Renal cortex interstitium (tissue), 11 donors: Measurements from ENCODE around the gene GGA3. TPM values are rescaled to one million over a fixed set of nuclear protein-coding genes. Genes with fewer than 3 reads are reported as not detected.
"Not testable (repeated sequence)": the region's sequence is repeated elsewhere in the genome, so short reads cannot be mapped to it uniquely, and the experiment has no call there.

Experiments
- DNase-seq, 11 donors: peaks; one replicate each; pipeline ENCODE4 v3.0.0-alpha.2; 2013; ENCODE audit warnings: low read depth in 9 of 11, low spot score in 4 of 11; ENCODE audit errors: extremely low read depth in 1 of 11
- polyA plus RNA-seq, 3 donors: library from polyadenylated mRNA; unstranded; fragments of 120-200 nt; gene quantifications; one replicate each; pipeline ENCODE4 v1.2.1, GENCODE V29; 2013; ENCODE audit not compliant: insufficient read length in 3 of 3

Gene GGA3
- polyA plus RNA-seq, 3 donors, result 44.3 to 46.9 (median 44.3) TPM

DNA sequence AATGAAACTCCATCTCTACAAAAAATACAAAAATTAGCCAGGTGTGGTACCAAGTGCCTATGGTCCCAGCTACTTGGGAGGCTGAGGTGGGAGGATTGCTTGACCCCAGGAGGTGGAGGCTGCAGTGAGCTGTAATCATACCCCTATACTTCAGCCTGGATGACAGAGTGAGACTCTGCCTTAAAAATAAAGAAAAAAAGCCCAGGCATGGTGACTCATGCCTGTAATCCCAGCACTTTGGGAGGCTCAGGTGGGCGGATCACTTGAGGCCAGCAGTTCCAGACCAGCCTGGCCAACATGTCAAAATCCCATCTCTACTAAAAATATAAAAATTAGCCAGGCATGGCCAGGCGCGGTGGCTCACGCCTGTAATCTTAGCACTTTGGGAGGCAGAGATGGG lies 18.8 kb upstream of the GGA3 start:
- not testable (repeated sequence) for DNase-seq

DNA sequence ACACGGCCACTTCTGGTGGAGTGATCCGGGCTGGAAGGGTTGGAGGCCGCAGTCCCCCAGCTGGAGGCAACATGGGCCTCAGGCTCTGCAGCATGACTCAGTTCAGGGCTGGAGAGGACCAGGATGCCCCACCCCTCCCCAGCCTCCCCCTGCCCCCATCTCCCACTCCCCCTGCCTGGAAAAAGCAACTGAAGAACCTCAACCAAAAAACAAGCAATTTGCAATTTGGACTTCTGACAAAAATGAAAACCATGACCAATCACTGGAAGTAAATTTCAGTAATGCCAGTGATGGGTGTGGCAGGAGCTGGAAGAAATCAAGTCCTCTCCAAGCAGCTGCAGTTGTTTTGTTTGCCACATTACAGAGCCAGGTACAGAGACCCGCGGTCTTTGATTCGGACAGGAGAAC lies 16.3 kb upstream of the GGA3 start:
- no peak for DNase-seq

DNA sequence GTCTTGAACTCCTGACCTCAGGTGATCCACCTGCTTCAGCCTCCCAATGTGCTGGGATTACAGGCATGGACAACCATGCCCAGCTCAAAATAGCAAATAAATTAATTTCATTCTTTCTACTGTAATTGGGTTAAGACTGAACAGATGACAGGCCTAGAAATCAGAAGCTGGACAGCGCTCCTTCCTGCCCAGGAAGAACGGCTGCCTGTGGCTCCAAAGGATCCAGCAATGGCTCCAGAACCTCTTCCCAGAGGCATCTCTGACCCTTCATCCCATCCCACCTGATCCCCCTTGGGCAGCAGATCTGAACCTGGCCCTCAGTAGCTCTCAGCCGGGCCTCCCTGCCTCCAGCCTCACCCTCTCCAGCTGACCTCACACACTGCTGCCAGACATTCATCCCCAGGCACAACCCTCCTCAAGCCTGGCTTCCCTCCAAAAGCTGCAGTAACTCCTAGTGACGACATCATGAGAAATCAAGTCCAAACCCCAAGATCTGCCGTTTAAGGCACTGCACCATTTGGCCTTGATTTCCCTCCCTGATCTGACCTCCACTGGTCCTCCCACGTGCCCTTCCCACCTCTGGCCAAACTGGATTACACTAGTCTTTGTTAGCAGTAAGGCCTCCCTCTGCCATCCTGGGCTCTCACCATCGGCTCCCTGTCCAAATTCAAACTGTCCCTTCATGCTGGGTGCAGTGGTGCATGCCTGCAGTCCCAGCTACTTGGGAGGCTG lies 12.7 kb upstream of the GGA3 start:
- DNase-seq, result no peak

DNA sequence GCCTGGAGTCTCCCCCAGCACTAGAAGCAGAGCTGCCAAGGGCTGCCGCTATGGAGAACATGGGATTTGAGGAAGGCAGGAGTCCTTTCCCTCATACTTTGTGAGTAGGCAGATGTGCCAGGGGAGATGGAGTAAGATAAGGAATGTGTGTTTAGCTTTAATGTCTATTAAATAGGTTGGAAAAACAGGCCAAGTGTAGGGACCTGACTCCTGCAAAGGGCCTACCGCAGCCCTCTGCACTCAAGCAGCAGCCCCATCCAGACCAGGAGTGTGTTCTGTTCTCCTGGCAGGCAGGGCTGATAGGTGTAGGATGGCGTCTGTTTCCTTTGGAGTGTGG lies 11.4 kb upstream of the GGA3 start:
- no peak for DNase-seq

DNA sequence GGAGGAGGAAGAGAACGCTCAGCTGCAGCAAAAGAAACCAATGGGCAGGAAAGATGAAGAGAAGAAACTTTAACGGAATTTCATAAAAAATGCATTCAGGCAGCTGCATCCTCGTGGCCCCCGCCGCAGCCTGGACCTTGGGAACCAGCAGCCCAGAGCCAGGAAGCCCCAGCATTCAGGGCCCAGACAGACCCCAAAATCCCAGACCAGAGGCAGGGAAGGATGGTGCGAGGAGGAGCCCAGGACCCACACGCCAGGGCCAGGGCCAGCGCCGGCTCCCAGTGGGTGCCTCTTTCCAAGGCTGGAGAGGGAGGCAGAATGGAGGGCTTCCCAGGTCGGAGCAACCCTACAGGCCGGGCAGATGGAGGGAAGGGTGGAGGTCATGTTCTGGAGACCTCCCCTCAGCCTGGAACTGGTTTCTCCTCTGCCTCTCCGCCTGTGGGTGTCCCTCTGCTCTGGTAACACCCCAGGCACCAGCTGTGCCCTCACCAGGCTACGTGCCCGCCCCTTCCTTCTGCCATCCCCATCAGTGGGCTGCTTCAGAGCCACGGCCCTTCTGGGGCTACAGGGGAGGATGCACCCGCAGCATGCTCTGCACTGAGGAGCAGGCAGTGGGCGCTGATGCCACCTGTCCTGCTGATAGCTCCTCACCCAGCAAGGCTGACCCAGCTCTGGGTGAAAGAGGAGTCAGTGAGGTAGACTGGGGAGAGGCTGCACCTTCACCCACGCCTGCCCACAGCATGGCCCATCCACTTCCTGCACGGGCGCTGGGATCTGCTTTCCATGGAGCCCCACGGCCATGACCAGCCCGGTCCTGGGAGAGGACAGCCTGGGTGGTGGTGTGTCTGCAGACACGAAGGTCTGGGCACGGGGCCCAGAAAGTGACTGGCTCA lies 10.8 kb upstream of the GGA3 start:
- DNase-seq, result no peak

DNA sequence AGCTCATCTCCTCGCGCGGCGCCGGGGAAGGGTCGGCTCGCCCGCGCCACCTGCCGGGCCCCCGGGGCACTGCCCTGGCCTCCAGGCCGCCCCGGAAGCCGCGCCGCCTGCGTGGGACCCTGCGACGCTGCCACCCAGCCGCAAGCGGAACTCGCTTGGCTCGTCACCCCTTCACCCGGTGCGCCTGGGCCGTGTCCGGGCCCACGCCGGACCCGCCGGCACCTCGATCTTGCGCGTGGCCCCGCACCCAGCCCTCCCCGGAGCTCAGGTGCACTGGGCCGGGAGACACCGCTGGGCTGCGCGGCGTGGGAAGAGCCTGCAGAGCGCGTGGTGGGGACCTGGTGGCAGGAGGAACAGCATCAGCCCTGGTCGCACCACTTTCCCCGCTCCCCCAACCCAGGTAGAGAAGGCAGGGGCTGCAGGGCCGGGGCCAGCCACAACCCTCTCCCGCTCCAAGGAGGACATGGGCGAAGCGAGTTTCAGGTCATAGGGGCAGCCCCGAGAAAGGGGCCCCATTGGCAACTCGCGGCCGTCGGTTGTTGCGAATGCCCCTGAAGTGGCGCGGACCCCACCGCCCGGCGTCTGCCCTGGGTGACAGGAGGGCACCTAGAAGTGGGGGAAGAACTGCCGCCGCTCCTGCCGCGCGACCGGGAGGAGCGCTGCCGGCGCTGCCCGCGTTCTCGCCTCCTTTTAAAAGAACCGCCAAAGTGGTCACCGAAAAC lies 10.0 kb upstream of the GGA3 start:
- peak in 5 of 11 donors; percentile 44 to 79 (median 67) for DNase-seq

DNA sequence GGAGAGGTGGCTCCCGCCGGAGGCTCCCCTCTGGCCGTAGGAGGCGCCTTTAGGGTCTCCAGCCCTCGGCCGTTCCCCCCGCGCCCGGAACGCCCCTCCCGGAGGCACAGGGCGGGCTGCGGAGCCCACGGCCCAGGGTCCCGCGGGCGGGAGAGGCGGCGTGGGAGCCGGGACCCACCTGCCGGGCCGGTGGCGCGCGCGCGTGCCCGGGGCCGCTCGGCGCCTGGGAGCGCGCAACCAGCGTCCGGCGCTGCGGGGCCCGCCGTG lies 9.5 kb upstream of the GGA3 start, which contains the start of gene MIF4GD:
MIF4GD (minus strand) TSS at position 266 of the 267 bp plus-strand sequence. CDS start 1,036 bp downstream, outside the sequence.
- DNase-seq, result peak in 3 of 11 donors; percentile 71 to 76 (median 72)

DNA sequence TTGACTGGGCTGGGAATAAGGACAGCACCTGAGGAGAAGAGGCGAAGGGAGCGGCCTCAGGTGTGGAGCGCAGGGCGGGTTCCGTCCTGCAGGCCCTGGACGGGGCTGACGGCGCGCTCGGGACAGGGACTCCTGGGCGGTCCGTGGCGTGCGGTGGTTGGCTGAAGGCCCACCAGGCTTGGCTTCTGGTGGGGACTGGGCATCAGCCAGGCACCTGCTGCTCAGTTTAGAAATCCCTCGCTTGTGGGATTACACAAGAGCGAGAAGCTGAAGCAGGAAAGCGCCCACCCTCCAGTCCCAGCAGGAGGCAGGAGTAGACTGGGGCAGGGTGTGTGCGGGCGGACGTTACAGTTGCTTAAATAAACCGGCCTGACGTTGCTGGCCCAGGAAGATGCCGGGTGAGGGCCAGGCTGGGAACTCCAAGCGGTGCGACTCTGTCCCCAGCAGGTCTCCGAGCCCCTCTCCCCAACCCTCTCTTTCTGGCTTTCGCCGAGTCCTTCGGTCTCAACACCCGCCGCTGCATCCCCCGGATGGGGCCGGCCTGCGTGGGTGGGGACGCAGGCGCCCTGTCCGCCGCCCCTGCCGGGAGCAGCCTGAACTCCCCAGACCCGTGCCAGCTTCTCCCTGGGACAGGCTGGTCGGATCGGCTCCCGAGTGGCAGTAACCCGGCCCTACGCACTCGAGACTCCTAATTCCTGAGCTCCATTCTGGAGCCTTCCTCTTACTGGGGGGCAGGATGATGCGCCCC lies 9.0 kb upstream of the GGA3 start:
- peak in 6 of 11 donors; percentile 42 to 66 (median 58) for DNase-seq

DNA sequence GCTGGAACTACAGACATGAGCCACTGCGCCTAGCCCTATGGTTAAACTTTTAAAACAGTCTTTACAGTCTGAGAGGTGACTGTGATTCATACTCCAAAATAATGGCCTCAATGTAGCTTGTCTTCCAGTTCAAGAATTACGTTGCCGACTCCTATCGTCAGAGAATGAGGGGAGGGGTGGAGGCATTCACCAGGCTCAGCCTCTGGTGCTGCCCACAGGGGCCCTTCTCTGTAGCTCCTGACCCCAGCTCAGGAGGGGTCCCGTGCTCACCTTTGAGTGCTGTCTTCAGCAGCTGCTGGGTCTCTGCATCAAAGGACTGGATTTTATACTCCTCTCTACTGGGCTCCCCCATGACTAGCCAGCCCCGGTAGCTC lies 8.4 kb upstream of the GGA3 start:
- no peak for DNase-seq

DNA sequence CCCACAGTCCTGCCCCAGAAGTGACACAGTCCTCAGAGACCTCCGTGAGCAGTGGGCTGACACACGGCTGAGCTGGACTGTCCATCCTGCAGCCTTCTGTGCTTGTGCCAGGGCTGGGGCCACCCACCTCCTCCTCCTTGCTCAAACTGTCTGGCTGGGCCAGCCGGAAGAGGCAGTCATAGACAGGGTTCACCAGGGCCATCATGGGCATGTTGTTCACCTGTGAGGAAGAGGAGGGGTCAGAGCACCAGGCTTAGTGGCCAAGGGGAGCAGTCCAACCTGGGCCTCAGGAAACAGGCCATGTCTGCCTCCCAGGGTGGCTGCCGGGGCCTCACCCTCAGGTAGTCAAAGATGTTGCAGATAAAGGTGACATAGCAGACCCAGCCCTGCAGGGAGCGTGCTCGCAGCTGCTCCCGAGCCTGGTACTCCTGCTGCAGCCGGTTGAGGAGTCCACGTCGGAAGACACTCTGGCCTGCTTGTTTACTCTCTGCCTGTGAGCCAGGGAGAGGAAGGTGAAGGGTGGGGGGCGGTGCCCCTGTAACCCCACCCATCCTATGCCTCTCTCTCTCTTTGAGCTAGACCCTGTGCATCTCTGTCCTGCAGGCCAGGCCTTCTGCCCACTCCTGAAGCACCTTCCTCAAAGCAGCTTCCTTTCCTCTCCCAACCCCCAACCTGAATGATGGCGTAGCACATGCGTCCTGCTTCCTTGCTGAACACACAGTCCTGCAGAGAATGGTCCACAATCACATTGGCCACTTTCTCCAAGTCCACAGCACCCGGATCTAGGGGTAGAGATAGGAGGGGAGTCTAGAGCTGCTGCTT lies 6.2 kb upstream of the GGA3 start:
- DNase-seq, result no peak

DNA sequence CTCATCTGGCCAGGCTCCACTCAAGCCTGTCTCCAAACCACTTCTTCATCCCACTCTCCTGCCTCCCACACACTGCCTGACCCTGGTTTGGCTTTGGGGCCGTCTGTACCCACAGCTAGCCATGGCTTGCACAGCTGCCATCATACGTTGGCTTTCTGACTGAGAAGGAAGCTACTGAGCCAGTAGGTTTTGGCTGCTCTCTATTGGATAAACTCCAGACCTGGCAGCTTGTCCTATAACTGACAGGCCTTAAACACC lies 5.7 kb upstream of the GGA3 start:
- no peak for DNase-seq

DNA sequence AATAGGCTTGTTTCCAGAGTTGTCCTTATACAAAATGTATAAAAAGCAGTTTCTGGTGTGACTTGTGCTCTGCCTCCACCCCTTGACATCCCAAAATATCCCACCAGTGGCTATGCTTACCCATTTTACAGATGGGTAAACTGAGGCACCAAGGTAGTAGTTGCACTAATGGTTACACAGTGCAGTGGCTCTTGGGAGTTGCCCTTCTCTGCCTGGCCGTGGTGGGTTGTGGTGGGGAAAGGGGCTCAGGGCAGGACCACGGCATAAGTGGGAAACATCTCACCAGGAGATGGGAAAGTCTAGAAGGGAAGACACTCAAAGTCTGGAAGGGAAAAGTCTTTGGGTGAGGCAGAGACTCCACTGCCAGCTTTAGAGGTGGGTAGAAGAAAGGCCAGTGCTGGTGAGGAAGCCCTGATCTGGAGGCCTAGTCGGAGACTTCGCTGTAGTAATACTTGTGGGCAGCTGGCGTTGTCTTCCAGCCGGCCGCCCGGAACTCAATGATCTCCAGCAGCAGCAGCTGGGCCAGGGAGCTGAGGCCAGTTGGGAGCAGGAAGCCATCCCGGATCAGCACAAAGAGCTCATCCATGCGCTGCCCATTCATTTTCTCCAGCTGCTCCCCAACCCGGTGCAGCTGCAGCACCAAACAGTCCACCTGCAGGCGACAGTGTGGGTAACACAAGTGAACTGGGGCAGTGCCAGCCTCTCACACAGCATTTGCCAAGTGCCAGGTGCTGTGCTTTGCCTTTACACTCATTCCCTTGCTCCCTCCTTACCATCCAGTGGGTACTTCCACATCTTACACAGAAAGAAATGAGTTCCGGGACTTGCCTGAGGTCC lies 5.1 kb upstream of the GGA3 start:
- no peak for DNase-seq

DNA sequence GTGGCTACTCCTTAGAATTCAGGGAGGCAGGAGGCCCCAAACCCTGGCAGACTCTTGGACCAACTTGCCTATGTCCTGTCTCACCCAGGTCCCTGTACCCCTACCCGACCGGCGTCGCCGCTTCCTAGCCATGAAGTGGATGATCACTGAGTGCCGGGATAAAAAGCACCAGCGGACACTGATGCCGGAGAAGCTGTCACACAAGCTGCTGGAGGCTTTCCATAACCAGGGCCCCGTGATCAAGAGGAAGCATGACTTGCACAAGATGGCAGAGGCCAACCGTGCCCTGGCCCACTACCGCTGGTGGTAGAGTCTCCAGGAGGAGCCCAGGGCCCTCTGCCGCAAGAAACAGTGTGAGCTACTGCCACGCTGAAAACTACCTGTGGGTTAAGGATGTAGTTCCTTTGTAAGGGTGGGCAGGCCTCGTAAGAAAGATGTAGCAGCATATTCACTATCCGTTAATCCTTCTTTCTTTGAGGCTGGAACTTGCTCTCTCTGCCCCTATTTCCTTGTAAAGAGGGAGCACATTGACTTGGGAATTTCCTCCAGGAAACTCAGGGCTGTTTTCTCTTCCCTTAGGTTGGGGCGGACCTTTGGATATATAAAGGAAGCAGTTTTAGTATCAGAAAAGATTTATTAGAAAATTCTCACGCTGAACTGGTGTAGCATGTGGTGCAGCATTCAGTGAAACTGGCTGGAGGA lies 4.4 kb upstream of the GGA3 start:
- no peak for DNase-seq

DNA sequence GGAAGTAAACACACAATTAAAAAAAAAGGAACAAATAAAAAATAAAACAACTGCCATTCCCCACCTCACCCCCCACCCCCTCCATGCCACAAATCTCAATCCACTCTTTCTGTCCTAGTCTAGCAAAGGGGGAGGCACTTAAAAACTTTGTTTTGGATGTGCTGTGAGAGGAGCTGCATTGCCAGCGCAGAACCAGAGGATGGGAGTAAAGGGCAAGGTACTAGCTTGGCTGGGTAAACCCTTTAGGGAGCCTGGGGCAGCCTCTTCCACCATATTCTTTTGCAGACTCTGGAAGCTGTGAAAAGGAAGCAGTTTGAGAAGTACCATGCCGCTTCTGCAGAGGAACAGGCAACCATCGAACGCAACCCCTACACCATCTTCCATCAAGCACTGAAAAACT lies 1.6 kb upstream of the GGA3 start:
- no peak for DNase-seq

DNA sequence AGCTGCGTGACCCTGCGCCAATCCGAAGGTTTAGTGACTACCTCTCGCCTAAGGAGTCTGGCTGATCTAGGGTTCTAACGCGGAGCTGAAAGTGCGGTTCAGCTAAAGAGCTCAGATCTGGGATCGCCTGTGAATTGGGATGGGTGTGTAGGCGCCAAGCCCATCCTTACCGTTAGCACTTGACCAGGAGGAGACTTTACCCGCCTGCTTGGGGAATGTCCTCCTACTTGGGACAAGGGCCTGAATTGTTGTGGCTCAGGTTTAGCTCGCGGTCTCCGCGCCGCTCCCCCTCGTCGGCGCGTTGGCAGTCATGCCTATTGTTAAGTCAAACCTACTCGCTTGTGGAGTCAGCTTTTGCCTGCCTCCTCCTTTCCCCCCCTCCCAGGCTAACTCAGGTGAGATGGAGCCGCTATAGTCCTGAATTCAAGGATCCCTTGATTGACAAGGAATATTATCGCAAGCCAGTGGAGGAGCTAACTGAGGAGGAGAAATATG lies 753 bp upstream of the GGA3 start:
- peak in 1 of 11 donors; percentile 22 for DNase-seq

DNA sequence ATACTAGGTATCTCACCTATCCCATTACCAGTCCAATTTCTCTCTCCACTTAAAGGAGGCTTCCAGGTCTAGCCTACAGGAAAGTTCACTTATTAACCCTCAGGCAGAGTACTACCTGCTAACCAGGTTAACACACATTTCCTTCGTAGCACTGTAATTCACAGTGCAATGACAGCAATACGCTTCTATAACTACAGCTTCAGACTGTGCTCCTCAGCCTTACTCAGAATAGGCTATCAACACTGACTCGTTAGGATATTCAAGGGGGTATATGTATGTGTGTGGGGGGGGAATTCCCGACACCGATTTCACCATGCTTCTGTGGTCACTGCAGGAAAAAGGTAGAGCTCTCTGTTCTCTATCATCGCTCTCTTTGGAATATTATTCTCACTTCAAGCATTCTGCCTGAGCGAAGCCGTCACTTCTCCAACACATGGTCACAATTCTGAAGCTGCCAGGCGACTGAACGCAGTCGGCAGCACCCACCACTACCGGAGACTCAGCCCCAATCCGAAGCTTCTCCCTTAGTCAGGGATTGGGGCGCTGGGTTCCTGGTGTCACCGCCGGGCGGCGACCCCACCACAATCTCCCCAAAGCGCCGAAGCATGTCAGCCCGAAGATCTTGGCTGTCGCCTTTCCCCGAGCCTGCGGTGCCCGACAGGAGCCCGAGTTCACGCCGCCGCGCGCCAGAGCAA lies 618 bp downstream of the GGA3 start:
- no peak for DNase-seq

DNA sequence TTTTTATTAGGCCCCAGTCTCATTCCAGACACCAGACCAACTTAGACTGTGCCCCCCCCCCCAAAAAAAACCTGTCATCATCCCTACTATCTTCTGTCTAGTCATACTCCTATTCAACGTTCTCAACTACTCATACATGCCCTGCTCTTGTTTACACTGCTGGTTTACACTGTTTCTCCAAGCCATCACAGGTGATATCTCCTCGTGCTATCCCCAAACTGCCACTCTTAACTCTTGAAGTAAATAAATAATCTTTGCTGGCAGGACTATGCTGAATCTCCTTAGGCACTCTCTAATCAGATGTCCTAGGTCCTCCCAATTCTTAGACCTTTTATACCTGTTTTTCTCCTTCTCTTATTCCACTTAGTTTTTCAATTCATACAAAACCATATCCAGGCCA lies 4.2 kb downstream of the GGA3 start:
- DNase-seq, result not testable (repeated sequence)
